ENCODE measurements around the gene NCAPG2.

The NCAPG2 gene

GRCh38 chr7:158745057-158745715, 40.6 kb upstream of the NCAPG2 start:
- Histone ChIP-seq H3K27ac (ENCODE audit: low read length) (no peak overlapping the region), H2AFZ (ENCODE audit: low read length) (no peak overlapping the region), H4K20me1 (ENCODE audit: insufficient read depth, low read length) (no peaks in the 10 kb centered on the region), H3K4me2 (ENCODE audit: low read depth, low read length) (no peak overlapping the region), H3F3A (ENCODE audit: insufficient read depth, low read length) (no peaks in the 10 kb centered on the region), H3K4me3 (ENCODE audit: low read length) (no peak overlapping the region), H3K9ac (ENCODE audit: low read length) (no peak overlapping the region), H3K9me2 (replicated peaks; ENCODE audit: insufficient read depth, low read length) (no peaks in the 10 kb centered on the region), H3K36me3 (replicated peaks; ENCODE audit: insufficient read depth, low read length) (no peaks in the 10 kb centered on the region; the same call in 1 of the 2 replicates), H3K27me3 (replicated peaks; ENCODE audit: insufficient read depth, low read length) (no peaks in the 10 kb centered on the region), H3K4me1 (ENCODE audit: low read length) (no peaks in the 10 kb centered on the region), H3K9me3 (replicated peaks; ENCODE audit: insufficient read depth, low read length) (no peaks in the 10 kb centered on the region), H3K79me2 (ENCODE audit: low read length) (no peaks in the 10 kb centered on the region)
- no peak for TF ChIP-seq EZH2phosphoT487 (IDR thresholded peaks at IDR 0.05; ENCODE audit: low read length)
- TF ChIP-seq EZH2 (optimal IDR thresholded peaks at IDR 0.05; ENCODE audit: low read depth, low read length): no peak
- TF ChIP-seq CTCF (IDR thresholded peaks at IDR 0.05; ENCODE audit: low read length): no peak
- DNase-seq: no peak

GRCh38 chr7:158744070-158744469, 39.5 kb upstream of the NCAPG2 start:
- no peaks in the 10 kb centered on the region for H3K9me3 ChIP-seq (replicated peaks; ENCODE audit: insufficient read depth, low read length)
- no peaks in the 10 kb centered on the region for H4K20me1 ChIP-seq (ENCODE audit: insufficient read depth, low read length)
- H3F3A ChIP-seq (ENCODE audit: insufficient read depth, low read length): no peaks in the 10 kb centered on the region
- H3K4me3 ChIP-seq (ENCODE audit: low read length): no peak overlapping the region
- no peaks in the 10 kb centered on the region for H3K4me1 ChIP-seq (ENCODE audit: low read length)
- H3K79me2 ChIP-seq (ENCODE audit: low read length): no peaks in the 10 kb centered on the region
- H2AFZ ChIP-seq (ENCODE audit: low read length): no peak overlapping the region
- H3K27ac ChIP-seq (ENCODE audit: low read length): no peak overlapping the region
- H3K9me2 ChIP-seq (replicated peaks; ENCODE audit: insufficient read depth, low read length): no peaks in the 10 kb centered on the region
- no peak overlapping the region for H3K9ac ChIP-seq (ENCODE audit: low read length)
- no peaks in the 10 kb centered on the region; the same call in 1 of the 2 replicates for H3K36me3 ChIP-seq (replicated peaks; ENCODE audit: insufficient read depth, low read length)
- no peak for TF ChIP-seq EZH2 (optimal IDR thresholded peaks at IDR 0.05; ENCODE audit: low read depth, low read length)
- TF ChIP-seq CTCF (IDR thresholded peaks at IDR 0.05; ENCODE audit: low read length): no peak
- TF ChIP-seq EZH2phosphoT487 (IDR thresholded peaks at IDR 0.05; ENCODE audit: low read length): no peak
- no peaks in the 10 kb centered on the region for H3K27me3 ChIP-seq (replicated peaks; ENCODE audit: insufficient read depth, low read length)
- no peak for DNase-seq
- no peak overlapping the region for H3K4me2 ChIP-seq (ENCODE audit: low read depth, low read length)

GRCh38 chr7:158743219-158743618, 38.6 kb upstream of the NCAPG2 start:
- Histone ChIP-seq H3K27me3 (replicated peaks; ENCODE audit: insufficient read depth, low read length) (no peaks in the 10 kb centered on the region), H3K9me3 (replicated peaks; ENCODE audit: insufficient read depth, low read length) (no peaks in the 10 kb centered on the region), H3K36me3 (replicated peaks; ENCODE audit: insufficient read depth, low read length) (no peaks in the 10 kb centered on the region; the same call in 1 of the 2 replicates), H3K4me3 (ENCODE audit: low read length) (no peak overlapping the region), H4K20me1 (ENCODE audit: insufficient read depth, low read length) (no peaks in the 10 kb centered on the region), H3K79me2 (ENCODE audit: low read length) (no peaks in the 10 kb centered on the region), H3K27ac (ENCODE audit: low read length) (no peak overlapping the region), H3F3A (ENCODE audit: insufficient read depth, low read length) (no peaks in the 10 kb centered on the region), H2AFZ (ENCODE audit: low read length) (no peak overlapping the region), H3K4me1 (ENCODE audit: low read length) (no peaks in the 10 kb centered on the region), H3K4me2 (ENCODE audit: low read depth, low read length) (no peak overlapping the region), H3K9ac (ENCODE audit: low read length) (no peak overlapping the region), H3K9me2 (replicated peaks; ENCODE audit: insufficient read depth, low read length) (no peaks in the 10 kb centered on the region)
- no peak for DNase-seq
- TF ChIP-seq EZH2 (optimal IDR thresholded peaks at IDR 0.05; ENCODE audit: low read depth, low read length): no peak
- no peak for TF ChIP-seq CTCF (IDR thresholded peaks at IDR 0.05; ENCODE audit: low read length)
- TF ChIP-seq EZH2phosphoT487 (IDR thresholded peaks at IDR 0.05; ENCODE audit: low read length): no peak

Data from MM.1S (cell line).